SK-N-SH (cell line): ENCODE data around the gene CELSR2.

Experiments used
- YY1 ChIP-seq: IDR thresholded peaks from 2 replicates; pipeline ENCODE4 v1.4.0; 2012; ENCODE audit warnings: low read depth, mild to moderate bottlenecking
- TF ChIP-seq, protein P1 (sequence below): fragments of 200-600 bp; sonication (generic); IDR thresholded peaks from 2 replicates; pipeline ENCODE4 v1.6.1; 2017; ENCODE audit warnings: antibody characterized with exemption, mild to moderate bottlenecking, moderate library complexity

- no peak for TF ChIP-seq YY1
- TF ChIP-seq, protein P1, sequence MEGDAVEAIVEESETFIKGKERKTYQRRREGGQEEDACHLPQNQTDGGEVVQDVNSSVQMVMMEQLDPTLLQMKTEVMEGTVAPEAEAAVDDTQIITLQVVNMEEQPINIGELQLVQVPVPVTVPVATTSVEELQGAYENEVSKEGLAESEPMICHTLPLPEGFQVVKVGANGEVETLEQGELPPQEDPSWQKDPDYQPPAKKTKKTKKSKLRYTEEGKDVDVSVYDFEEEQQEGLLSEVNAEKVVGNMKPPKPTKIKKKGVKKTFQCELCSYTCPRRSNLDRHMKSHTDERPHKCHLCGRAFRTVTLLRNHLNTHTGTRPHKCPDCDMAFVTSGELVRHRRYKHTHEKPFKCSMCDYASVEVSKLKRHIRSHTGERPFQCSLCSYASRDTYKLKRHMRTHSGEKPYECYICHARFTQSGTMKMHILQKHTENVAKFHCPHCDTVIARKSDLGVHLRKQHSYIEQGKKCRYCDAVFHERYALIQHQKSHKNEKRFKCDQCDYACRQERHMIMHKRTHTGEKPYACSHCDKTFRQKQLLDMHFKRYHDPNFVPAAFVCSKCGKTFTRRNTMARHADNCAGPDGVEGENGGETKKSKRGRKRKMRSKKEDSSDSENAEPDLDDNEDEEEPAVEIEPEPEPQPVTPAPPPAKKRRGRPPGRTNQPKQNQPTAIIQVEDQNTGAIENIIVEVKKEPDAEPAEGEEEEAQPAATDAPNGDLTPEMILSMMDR: no peak
Measured at GRCh38 chr1:109207467-109208103, 41.8 kb upstream of the CELSR2 start.
